ENCODE results near the gene APP.

The APP gene

DNA sequence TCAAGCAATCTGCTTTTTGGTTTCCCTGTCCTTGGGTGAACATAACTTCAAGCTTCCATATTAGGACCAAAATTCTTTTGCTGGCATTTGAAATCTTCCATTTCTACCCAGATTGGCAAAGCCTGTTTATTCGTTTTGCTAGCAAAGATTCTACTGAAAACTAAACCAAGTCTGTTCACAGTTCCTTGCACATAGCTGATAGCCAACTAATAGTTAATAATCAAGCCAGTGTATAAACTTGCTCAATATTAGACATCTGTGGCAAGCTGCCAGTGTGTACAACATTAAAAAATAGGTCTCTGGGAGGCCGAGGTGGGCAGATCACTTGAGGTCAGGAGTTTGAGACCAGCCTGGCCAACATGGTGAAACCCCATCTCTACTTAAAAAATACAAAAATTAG is 6.3 kb downstream of the APP start:
- TF ChIP-seq, protein P1, sequence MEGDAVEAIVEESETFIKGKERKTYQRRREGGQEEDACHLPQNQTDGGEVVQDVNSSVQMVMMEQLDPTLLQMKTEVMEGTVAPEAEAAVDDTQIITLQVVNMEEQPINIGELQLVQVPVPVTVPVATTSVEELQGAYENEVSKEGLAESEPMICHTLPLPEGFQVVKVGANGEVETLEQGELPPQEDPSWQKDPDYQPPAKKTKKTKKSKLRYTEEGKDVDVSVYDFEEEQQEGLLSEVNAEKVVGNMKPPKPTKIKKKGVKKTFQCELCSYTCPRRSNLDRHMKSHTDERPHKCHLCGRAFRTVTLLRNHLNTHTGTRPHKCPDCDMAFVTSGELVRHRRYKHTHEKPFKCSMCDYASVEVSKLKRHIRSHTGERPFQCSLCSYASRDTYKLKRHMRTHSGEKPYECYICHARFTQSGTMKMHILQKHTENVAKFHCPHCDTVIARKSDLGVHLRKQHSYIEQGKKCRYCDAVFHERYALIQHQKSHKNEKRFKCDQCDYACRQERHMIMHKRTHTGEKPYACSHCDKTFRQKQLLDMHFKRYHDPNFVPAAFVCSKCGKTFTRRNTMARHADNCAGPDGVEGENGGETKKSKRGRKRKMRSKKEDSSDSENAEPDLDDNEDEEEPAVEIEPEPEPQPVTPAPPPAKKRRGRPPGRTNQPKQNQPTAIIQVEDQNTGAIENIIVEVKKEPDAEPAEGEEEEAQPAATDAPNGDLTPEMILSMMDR (conservative IDR thresholded peaks at IDR 0.05) = no peak
- H3K27ac ChIP-seq = peak overlapping the region; percentile 98

DNA sequence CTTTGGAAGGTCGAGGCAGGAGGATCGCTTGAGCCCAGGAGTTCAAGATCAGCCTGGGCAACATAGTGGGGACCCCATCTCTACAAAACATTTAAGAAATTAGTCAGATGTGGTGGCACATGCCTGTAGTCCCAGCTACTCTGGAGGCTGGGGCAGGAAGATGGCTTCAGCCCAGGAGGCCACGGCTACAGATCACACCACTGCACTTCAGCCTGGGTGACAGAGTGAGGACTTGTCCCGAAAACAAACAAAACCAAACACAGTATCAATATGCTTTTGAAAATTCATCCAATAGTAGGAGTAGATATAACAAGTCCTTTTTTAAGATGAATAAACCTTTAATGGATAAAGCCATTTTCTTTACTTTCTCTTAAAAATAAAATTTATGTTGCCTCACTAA is 8.5 kb downstream of the APP start:
- TF ChIP-seq, protein P1 (conservative IDR thresholded peaks at IDR 0.05) = no peak
- no peak overlapping the region for H3K27ac ChIP-seq

DNA sequence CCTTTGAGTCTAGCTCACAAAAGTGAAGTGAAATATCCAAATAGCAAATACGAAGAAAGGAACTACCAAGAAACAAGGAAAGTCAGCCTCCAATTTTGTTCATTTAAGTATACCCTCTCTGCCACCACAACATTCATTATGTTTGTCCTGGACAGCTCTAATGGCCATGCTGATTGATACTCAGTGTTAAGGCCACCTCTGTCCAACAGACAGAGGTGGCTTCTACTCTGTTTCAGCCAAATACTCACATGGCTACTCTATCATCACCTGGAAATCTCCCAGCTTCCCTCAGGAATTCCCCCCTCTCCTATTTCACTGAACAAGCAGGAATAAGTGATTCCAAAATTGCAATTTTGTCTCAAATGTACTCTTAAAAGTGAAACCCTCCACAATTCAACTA is 10.7 kb downstream of the APP start:
- H3K27ac ChIP-seq = peak overlapping the region; percentile 10; the same call in 1 of the 2 replicates
- TF ChIP-seq, protein P1 (conservative IDR thresholded peaks at IDR 0.05) = no peak

DNA sequence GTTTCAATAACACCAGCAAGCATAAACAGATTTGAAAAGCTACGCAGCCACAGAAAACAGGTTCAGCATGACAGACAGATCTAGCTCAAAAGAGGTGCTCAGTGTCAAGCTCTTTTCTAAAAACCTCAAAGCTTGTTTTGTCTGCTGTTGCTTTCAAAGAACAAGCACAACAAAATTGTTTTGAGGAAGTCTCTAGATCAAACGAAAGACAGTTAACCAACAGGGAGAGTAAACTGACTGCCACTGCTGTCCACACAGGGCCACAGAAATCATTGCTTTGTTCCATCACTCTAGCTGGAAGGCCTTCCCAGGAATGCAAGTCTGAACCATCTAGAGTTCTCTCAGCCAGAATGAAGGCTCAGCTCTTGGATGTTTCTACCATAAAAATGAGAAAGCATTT is 12.8 kb downstream of the APP start:
- H3K27ac ChIP-seq = peak overlapping the region; percentile 10; the same call in 1 of the 2 replicates

DNA sequence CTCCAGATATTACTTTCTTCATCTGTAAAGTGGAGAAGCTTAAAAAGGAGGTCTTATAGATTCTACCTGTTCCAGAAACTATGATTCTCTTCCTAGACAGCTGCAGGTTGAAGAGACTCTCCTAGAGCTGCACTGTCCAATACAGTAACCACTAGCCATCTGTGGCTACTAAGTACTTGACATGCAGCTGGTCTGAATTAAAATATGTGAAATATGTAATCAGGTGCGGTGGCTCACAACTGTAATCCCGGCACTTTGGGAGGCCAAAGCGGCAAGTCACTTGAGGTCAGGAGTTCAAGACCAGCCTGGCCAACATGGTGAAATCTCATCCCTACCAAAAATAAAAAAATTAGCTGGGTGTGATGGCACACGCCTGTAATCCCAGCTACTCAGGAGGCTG is 15.8 kb downstream of the APP start:
- H3K27ac ChIP-seq = no peak overlapping the region; the same call in 1 of the 2 replicates
- TF ChIP-seq, protein P1 (conservative IDR thresholded peaks at IDR 0.05) = no peak

More for the DNA sequence above, 12.8 kb downstream of the APP start:
- TF ChIP-seq, protein P1 (conservative IDR thresholded peaks at IDR 0.05) = no peak

DNA sequence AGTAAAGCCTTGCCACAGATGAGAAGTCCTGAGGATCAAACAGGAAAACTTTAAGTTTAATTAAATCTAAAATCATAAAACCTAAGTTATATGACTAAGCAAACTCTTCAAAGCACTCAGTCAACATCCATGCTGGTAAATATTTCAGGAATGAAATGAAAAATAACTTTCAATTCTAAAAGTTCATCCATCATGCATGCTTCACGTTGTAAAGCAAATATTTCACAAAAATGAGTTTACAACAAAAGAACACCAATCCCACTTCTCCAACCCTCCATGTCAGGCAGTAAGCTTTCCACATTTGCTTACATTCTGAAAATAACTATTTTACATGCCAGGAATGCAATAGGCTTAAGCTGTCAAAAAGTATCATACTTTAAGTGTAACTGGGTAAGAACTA is 16.8 kb downstream of the APP start:
- TF ChIP-seq, protein P1 (conservative IDR thresholded peaks at IDR 0.05) = no peak
- H3K27ac ChIP-seq = peak overlapping the region; percentile 2; the same call in 1 of the 2 replicates

DNA sequence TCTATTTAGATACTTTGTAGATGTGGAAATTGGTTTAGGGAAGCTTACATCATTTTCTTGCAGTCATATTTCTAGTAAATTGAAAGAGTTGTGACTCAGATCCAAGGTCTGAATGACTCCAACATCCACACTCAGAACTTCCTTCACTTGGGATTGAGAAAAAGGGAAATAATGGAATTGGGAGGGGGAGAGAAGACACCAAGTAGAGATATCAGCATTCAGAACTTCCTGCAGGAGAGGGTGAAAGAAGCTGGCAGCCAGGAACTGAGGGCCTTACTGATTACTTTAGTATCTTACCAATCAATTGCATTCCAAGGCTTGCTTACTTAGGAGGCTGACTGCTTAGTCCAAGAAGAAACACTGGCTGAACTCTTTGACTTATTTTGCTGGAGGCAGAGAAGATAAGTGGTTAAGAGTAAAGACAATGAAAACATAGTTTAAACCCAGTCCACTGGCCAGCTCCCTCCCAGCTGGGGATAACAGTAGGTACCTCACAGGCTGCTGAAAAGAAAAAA is 21.7 kb downstream of the APP start:
- TF ChIP-seq, protein P1 (conservative IDR thresholded peaks at IDR 0.05) = no peak
- peak overlapping the region; percentile 58; the same call in 1 of the 2 replicates for H3K27ac ChIP-seq

Data from VCaP (cell line).